ENCODE results near the gene UBE2F.

- no peak for TF ChIP-seq CTCF (IDR thresholded peaks at IDR 0.05; ENCODE audit: poor library complexity)
- no peak for TF ChIP-seq EZH2 (IDR thresholded peaks at IDR 0.05; ENCODE audit: borderline replicate concordance)
- TF ChIP-seq EZH2phosphoT487 (IDR thresholded peaks at IDR 0.05; ENCODE audit: low read depth, severe bottlenecking, unreplicated experiment): no peak
Observed at GRCh38 chr2:238006510-238006909, 39.7 kb downstream of the UBE2F start.
